NCI-H2227 (cell line): Measurements from ENCODE around the gene NCF1.
A peak's percentile ranks its signal among the peaks of the same experiment; 100 is the strongest.
"Not testable (repeated sequence)": the region's sequence is repeated elsewhere in the genome, so short reads cannot be mapped to it uniquely, and the experiment has no call there.

Experiments
- DNase-seq: peaks from one replicate; lab custom pipeline; 2025; ENCODE audit not compliant: unreplicated experiment; lab: John Stamatoyannopoulos, UW

NCF1 gene

GRCh38 chr7:74783595-74783994, 9.8 kb downstream of the NCF1 start:
- DNase-seq = not testable (repeated sequence)

GRCh38 chr7:74788369-74789150, 14.7 kb downstream of the NCF1 start:
- DNase-seq = peak; percentile 93

- DNase-seq = not testable (repeated sequence)
Observed at GRCh38 chr7:74789200-74789736, 15.5 kb downstream of the NCF1 start.

- not testable (repeated sequence) for DNase-seq
Observed at GRCh38 chr7:74797848-74798622, 24.2 kb downstream of the NCF1 start.

- not testable (repeated sequence) for DNase-seq
Observed at GRCh38 chr7:74798644-74799043, 24.8 kb downstream of the NCF1 start.

GRCh38 chr7:74815882-74816281, 42.1 kb downstream of the NCF1 start:
- DNase-seq = not testable (repeated sequence)

GRCh38 chr7:74820146-74820805, 46.5 kb downstream of the NCF1 start:
- DNase-seq = not testable (repeated sequence)

- DNase-seq = not testable (repeated sequence)
Observed at GRCh38 chr7:74821259-74821658, 47.4 kb downstream of the NCF1 start.

GRCh38 chr7:74829959-74830358, 56.1 kb downstream of the NCF1 start:
- DNase-seq = not testable (repeated sequence)

GRCh38 chr7:74830411-74830810, 56.6 kb downstream of the NCF1 start:
- not testable (repeated sequence) for DNase-seq
